ENCODE data around the gene MDGA2.

MDGA2 gene

GRCh38 chr14:47596232-47596631, 79.2 kb downstream of the MDGA2 start:
- Histone ChIP-seq H3K36me3 (ENCODE audit: control insufficient read depth, insufficient read depth, low read length) (no peaks in the 10 kb centered on the region), H3K4me1 (ENCODE audit: control insufficient read depth, insufficient read depth, low read length) (no peaks in the 10 kb centered on the region), H3K4me3 (ENCODE audit: low read length) (no peak overlapping the region), H3K27me3 (ENCODE audit: control insufficient read depth, insufficient read depth, low read length) (no peaks in the 10 kb centered on the region), H3K9ac (ENCODE audit: low read length) (no peak overlapping the region), H3K9me3 (ENCODE audit: control insufficient read depth, low read length) (no peaks in the 10 kb centered on the region)

- no peak overlapping the region for H3K4me3 ChIP-seq (ENCODE audit: low read length)
- no peaks in the 10 kb centered on the region for H3K4me1 ChIP-seq (ENCODE audit: control insufficient read depth, insufficient read depth, low read length)
- H3K9me3 ChIP-seq (ENCODE audit: control insufficient read depth, low read length): no peaks in the 10 kb centered on the region
- H3K9ac ChIP-seq (ENCODE audit: low read length): no peak overlapping the region
- H3K27me3 ChIP-seq (ENCODE audit: control insufficient read depth, insufficient read depth, low read length): no peaks in the 10 kb centered on the region
- no peaks in the 10 kb centered on the region for H3K36me3 ChIP-seq (ENCODE audit: control insufficient read depth, insufficient read depth, low read length)
These were observed 79.9 kb downstream of the MDGA2 start for GRCh38 chr14:47595552-47595951.

- Histone ChIP-seq H3K4me1 (ENCODE audit: control insufficient read depth, insufficient read depth, low read length) (no peaks in the 10 kb centered on the region), H3K9me3 (ENCODE audit: control insufficient read depth, low read length) (no peaks in the 10 kb centered on the region), H3K4me3 (ENCODE audit: low read length) (no peak overlapping the region), H3K9ac (ENCODE audit: low read length) (no peak overlapping the region), H3K27me3 (ENCODE audit: control insufficient read depth, insufficient read depth, low read length) (no peaks in the 10 kb centered on the region), H3K36me3 (ENCODE audit: control insufficient read depth, insufficient read depth, low read length) (no peaks in the 10 kb centered on the region)
These were observed 84.5 kb downstream of the MDGA2 start for GRCh38 chr14:47590767-47591495.

GRCh38 chr14:47585447-47585846, 90.0 kb downstream of the MDGA2 start:
- Histone ChIP-seq H3K27me3 (ENCODE audit: control insufficient read depth, insufficient read depth, low read length) (no peaks in the 10 kb centered on the region), H3K36me3 (ENCODE audit: control insufficient read depth, insufficient read depth, low read length) (no peaks in the 10 kb centered on the region), H3K9ac (ENCODE audit: low read length) (no peak overlapping the region), H3K4me3 (ENCODE audit: low read length) (no peak overlapping the region), H3K4me1 (ENCODE audit: control insufficient read depth, insufficient read depth, low read length) (no peaks in the 10 kb centered on the region), H3K9me3 (ENCODE audit: control insufficient read depth, low read length) (no peaks in the 10 kb centered on the region)

GRCh38 chr14:47567273-47567672, 108.1 kb downstream of the MDGA2 start:
- H3K36me3 ChIP-seq (ENCODE audit: control insufficient read depth, insufficient read depth, low read length): no peaks in the 10 kb centered on the region
- no peaks in the 10 kb centered on the region for H3K9me3 ChIP-seq (ENCODE audit: control insufficient read depth, low read length)
- H3K9ac ChIP-seq (ENCODE audit: low read length): no peak overlapping the region
- no peaks in the 10 kb centered on the region for H3K4me1 ChIP-seq (ENCODE audit: control insufficient read depth, insufficient read depth, low read length)
- no peaks in the 10 kb centered on the region for H3K27me3 ChIP-seq (ENCODE audit: control insufficient read depth, insufficient read depth, low read length)
- H3K4me3 ChIP-seq (ENCODE audit: low read length): no peak overlapping the region

- H3K27me3 ChIP-seq (ENCODE audit: control insufficient read depth, insufficient read depth, low read length): no peaks in the 10 kb centered on the region
- no peaks in the 10 kb centered on the region for H3K9me3 ChIP-seq (ENCODE audit: control insufficient read depth, low read length)
- no peaks in the 10 kb centered on the region for H3K36me3 ChIP-seq (ENCODE audit: control insufficient read depth, insufficient read depth, low read length)
- no peak overlapping the region for H3K9ac ChIP-seq (ENCODE audit: low read length)
- H3K4me3 ChIP-seq (ENCODE audit: low read length): no peak overlapping the region
- H3K4me1 ChIP-seq (ENCODE audit: control insufficient read depth, insufficient read depth, low read length): no peaks in the 10 kb centered on the region
These were observed 117.5 kb downstream of the MDGA2 start for GRCh38 chr14:47557894-47558293.

GRCh38 chr14:47555333-47555732, 120.1 kb downstream of the MDGA2 start:
- H3K4me1 ChIP-seq (ENCODE audit: control insufficient read depth, insufficient read depth, low read length): no peaks in the 10 kb centered on the region
- no peak overlapping the region for H3K9ac ChIP-seq (ENCODE audit: low read length)
- no peak overlapping the region for H3K4me3 ChIP-seq (ENCODE audit: low read length)
- no peaks in the 10 kb centered on the region for H3K9me3 ChIP-seq (ENCODE audit: control insufficient read depth, low read length)
- H3K36me3 ChIP-seq (ENCODE audit: control insufficient read depth, insufficient read depth, low read length): no peaks in the 10 kb centered on the region
- H3K27me3 ChIP-seq (ENCODE audit: control insufficient read depth, insufficient read depth, low read length): no peaks in the 10 kb centered on the region

- H3K9me3 ChIP-seq (ENCODE audit: control insufficient read depth, low read length): no peaks in the 10 kb centered on the region
- no peaks in the 10 kb centered on the region for H3K27me3 ChIP-seq (ENCODE audit: control insufficient read depth, insufficient read depth, low read length)
- H3K4me3 ChIP-seq (ENCODE audit: low read length): no peak overlapping the region
- no peaks in the 10 kb centered on the region for H3K4me1 ChIP-seq (ENCODE audit: control insufficient read depth, insufficient read depth, low read length)
- no peak overlapping the region for H3K9ac ChIP-seq (ENCODE audit: low read length)
- H3K36me3 ChIP-seq (ENCODE audit: control insufficient read depth, insufficient read depth, low read length): no peaks in the 10 kb centered on the region
These were observed 125.5 kb downstream of the MDGA2 start for GRCh38 chr14:47549886-47550285.

- Histone ChIP-seq H3K36me3 (ENCODE audit: control insufficient read depth, insufficient read depth, low read length) (no peaks in the 10 kb centered on the region), H3K4me3 (ENCODE audit: low read length) (no peak overlapping the region), H3K9ac (ENCODE audit: low read length) (no peak overlapping the region), H3K4me1 (ENCODE audit: control insufficient read depth, insufficient read depth, low read length) (no peaks in the 10 kb centered on the region), H3K9me3 (ENCODE audit: control insufficient read depth, low read length) (no peaks in the 10 kb centered on the region), H3K27me3 (ENCODE audit: control insufficient read depth, insufficient read depth, low read length) (no peaks in the 10 kb centered on the region)
These were observed 131.9 kb downstream of the MDGA2 start for GRCh38 chr14:47543459-47543858.

GRCh38 chr14:47541662-47542061, 133.7 kb downstream of the MDGA2 start:
- no peaks in the 10 kb centered on the region for H3K36me3 ChIP-seq (ENCODE audit: control insufficient read depth, insufficient read depth, low read length)

GRCh38 chr14:47539031-47539461, 136.4 kb downstream of the MDGA2 start:
- H3K27me3 ChIP-seq (ENCODE audit: control insufficient read depth, insufficient read depth, low read length): no peaks in the 10 kb centered on the region
- H3K4me1 ChIP-seq (ENCODE audit: control insufficient read depth, insufficient read depth, low read length): no peaks in the 10 kb centered on the region
- no peak overlapping the region for H3K9ac ChIP-seq (ENCODE audit: low read length)
- no peaks in the 10 kb centered on the region for H3K9me3 ChIP-seq (ENCODE audit: control insufficient read depth, low read length)
- no peaks in the 10 kb centered on the region for H3K36me3 ChIP-seq (ENCODE audit: control insufficient read depth, insufficient read depth, low read length)
- no peak overlapping the region for H3K4me3 ChIP-seq (ENCODE audit: low read length)

More at GRCh38 chr14:47541662-47542061, 133.7 kb downstream of the MDGA2 start:
- Histone ChIP-seq H3K9me3 (ENCODE audit: control insufficient read depth, low read length) (no peaks in the 10 kb centered on the region), H3K9ac (ENCODE audit: low read length) (no peak overlapping the region), H3K4me3 (ENCODE audit: low read length) (no peak overlapping the region), H3K4me1 (ENCODE audit: control insufficient read depth, insufficient read depth, low read length) (no peaks in the 10 kb centered on the region), H3K27me3 (ENCODE audit: control insufficient read depth, insufficient read depth, low read length) (no peaks in the 10 kb centered on the region)

- H3K4me3 ChIP-seq (ENCODE audit: low read length): no peak overlapping the region
- H3K9me3 ChIP-seq (ENCODE audit: control insufficient read depth, low read length): no peaks in the 10 kb centered on the region
- H3K27me3 ChIP-seq (ENCODE audit: control insufficient read depth, insufficient read depth, low read length): no peaks in the 10 kb centered on the region
- H3K9ac ChIP-seq (ENCODE audit: low read length): no peak overlapping the region
- no peaks in the 10 kb centered on the region for H3K36me3 ChIP-seq (ENCODE audit: control insufficient read depth, insufficient read depth, low read length)
- H3K4me1 ChIP-seq (ENCODE audit: control insufficient read depth, insufficient read depth, low read length): no peaks in the 10 kb centered on the region
These were observed 139.1 kb downstream of the MDGA2 start for GRCh38 chr14:47536341-47536740.

Data from mucosa of stomach (tissue), 1 donor.